Stimulated activated naive CD8-positive, alpha-beta T cell treated with anti-CD3 and anti-CD28 coated beads, Interleukin-15, amount 100 ng/mL, for 72 hours (primary cell): ENCODE data around the gene IGF2.
"Not testable (repeated sequence)": the region's sequence is repeated elsewhere in the genome, so short reads cannot be mapped to it uniquely, and the experiment has no call there.

ENCODE experiments used
- ATAC-seq: fragments of 150-1000 bp; cut with Tn5 transposase; 2 replicates; pipeline ENCODE4 v1.10.0; 2021; ENCODE audit warnings: mild to moderate bottlenecking, moderate library complexity
- DNase-seq, 2 donors: peaks; one replicate each; pipeline ENCODE4 v3.0.0; 2021 to 2022
- H3K27ac Mint-ChIP-seq, 2 donors: one replicate each; pipeline ENCODE4 v1.8.0; 2022; ENCODE audit warnings: mild to moderate bottlenecking in 2 of 2, mixed read lengths in 2 of 2, moderate library complexity in 2 of 2
- H3K27me3 Mint-ChIP-seq: one replicate; pipeline ENCODE4 v1.8.0; 2022; ENCODE audit warnings: mixed read lengths
- H3K4me1 Mint-ChIP-seq: one replicate; pipeline ENCODE4 v1.8.0; 2022; ENCODE audit warnings: mild to moderate bottlenecking, mixed read lengths
- H3K4me3 Mint-ChIP-seq, 2 donors: one replicate each; pipeline ENCODE4 v1.8.0; 2022; ENCODE audit warnings: mild to moderate bottlenecking in 2 of 2, mixed read lengths in 2 of 2, moderate library complexity in 1 of 2
- H3K9me3 Mint-ChIP-seq, 2 donors: one replicate each; pipeline ENCODE4 v1.8.0; 2022; ENCODE audit warnings: mixed read lengths in 2 of 2

The IGF2 gene, protein sequence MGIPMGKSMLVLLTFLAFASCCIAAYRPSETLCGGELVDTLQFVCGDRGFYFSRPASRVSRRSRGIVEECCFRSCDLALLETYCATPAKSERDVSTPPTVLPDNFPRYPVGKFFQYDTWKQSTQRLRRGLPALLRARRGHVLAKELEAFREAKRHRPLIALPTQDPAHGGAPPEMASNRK

DNA sequence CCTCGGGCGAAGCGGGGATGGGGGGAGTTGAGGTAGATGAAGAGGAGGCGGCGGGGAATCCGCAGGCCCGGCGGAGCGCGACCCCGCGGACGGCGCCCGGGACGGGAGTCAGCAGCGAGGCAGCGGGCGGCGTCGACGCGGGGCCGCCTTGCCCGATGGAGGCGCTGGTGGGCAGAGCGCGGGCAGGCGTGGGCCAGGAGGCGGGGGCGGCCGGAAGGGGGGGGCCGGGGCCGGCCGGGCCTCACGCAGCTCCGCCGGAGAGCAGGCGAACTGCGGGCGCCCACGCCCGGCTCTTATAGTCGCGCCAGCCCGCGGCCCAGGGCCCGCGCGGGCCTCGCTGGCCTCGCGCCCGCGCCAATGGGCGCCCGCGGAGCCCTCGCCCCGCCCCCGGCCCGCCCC, at the start of gene IGF2:
Gene IGF2 (minus strand): TSS at position 267 of the 399 bp plus-strand sequence. CDS start 3,866 bp downstream, outside the sequence.
- peaks cover 87% of the 10 kb centered on the region for H3K27me3 Mint-ChIP-seq
- no peak for ATAC-seq
- peaks cover 49% of the 10 kb centered on the region for H3K4me1 Mint-ChIP-seq
- no peaks in the 10 kb centered on the region for H3K9me3 Mint-ChIP-seq
- no peak for DNase-seq
- no peak within 1 kb of the TSS for H3K27ac Mint-ChIP-seq
- H3K4me3 Mint-ChIP-seq = peak within 1 kb of the TSS; percentile 79 to 80

DNA sequence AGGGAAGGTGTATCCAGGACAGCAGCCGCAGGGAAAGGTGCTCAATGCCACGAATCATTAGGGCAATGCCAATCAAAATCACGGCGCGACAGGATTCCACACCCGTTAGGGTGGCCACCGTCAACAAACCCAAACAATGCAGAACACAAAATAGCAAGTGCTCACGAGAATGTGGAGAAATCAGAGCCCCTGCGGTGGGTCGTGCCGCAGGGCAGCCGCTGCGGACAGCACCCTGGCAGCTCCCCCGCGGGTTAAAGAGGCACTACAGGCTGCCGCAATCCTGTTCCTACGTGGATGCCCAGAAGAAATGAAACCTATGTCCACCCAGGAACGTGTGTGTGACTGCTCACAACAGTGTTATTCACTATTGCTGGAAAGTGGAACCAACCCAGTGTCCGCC, 49.6 kb upstream of the IGF2 start:
- no peak overlapping the region for H3K4me3 Mint-ChIP-seq
- ATAC-seq = no peak
- H3K4me1 Mint-ChIP-seq = peaks cover 6% of the 10 kb centered on the region
- DNase-seq = no peak
- no peaks in the 10 kb centered on the region for H3K9me3 Mint-ChIP-seq
- H3K27ac Mint-ChIP-seq = no peak overlapping the region
- H3K27me3 Mint-ChIP-seq = peaks cover 16% of the 10 kb centered on the region

DNA sequence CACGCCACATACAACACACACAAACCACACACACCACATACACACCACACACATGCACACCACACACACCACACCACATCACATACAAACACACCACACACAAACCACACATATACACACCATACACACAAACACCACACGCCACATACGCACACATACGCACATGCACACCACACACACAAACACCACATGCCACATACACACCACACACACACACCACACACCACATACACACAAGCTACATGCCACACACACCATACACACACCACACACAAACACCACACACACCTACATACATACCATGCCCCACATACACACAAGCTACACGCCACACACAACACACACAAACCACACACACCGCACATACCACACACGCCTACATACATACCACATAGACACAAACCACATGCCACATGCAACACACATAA, 48.1 kb upstream of the IGF2 start:
- Mint-ChIP-seq H3K4me3 (no peak overlapping the region), H3K4me1 (peaks cover 6% of the 10 kb centered on the region), H3K27me3 (peaks cover 16% of the 10 kb centered on the region), H3K9me3 (no peaks in the 10 kb centered on the region), H3K27ac (no peak overlapping the region)
- no peak for ATAC-seq
- no peak for DNase-seq

DNA sequence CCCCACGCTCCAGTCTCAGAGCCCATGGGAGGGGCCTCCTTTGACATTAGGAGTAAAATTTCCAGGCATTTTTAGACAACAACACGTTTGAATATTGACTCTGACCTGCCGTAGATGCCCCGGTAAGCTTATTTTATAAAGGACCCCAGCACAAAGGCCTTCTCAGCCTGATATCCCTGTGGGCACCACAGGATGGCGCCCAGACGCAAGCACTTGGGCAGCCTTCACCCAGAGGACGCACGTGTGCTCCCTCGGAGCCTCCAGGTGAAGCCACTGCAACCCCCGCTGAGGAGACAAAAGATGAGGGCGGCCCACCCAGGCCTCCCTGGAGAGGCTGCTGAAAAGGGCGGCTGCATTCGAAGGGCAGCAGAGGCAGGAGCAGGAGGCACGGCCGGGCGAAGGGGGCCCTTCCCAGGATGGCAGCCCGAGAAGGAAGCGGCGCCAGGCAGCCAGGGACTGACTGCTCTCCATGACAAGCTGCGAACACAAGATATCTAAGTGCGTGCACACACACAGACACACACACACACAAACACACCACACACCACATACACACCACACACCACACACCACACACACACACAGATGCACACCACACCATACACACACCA, 47.6 kb upstream of the IGF2 start:
- Mint-ChIP-seq H3K4me1 (peaks cover 6% of the 10 kb centered on the region), H3K27ac (no peak overlapping the region), H3K27me3 (peaks cover 16% of the 10 kb centered on the region), H3K9me3 (no peaks in the 10 kb centered on the region), H3K4me3 (no peak overlapping the region)
- peak; percentile 81 for ATAC-seq
- DNase-seq = peak; percentile 49 to 57

DNA sequence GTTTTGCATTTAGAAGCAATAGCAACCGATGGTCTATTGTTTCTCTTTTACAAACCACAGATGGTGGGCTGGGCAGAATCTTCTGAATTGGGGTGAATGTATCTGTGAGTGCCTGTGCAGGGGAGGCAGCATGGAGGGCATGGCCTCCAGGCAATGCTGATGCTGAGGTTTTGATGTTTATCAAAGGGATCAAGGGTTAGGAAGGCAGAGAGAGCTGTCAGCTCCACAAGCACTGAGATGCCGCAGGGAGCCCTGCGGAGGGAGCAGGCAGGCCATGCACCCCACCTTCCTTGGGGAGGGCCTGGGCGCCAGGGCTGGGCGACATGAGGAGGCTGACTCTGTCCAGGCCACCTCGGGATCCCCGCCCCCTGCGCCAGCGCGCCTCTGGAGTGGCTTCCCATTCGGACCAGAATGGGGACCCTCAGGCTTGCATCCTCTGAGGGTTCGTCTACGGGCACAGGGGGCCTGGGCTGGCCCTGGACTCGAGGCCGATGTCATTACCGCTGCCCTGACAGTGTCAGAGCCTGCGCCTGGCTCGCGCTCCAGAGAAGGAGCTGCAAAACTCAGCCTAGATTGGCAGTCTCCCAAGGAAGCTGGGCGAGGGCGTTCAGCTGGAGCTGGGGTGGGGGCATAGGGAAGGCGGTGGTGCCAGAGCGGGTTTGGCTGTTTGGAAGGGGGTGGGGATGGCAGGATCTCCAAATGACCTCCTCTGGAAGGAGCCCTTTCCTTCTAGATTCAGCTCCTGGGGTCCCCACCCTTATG, 46.3 kb upstream of the IGF2 start:
- Mint-ChIP-seq H3K27ac (no peak overlapping the region), H3K4me1 (no peaks in the 10 kb centered on the region), H3K27me3 (peaks cover 8% of the 10 kb centered on the region), H3K9me3 (no peaks in the 10 kb centered on the region), H3K4me3 (no peak overlapping the region)
- ATAC-seq = no peak
- no peak for DNase-seq

DNA sequence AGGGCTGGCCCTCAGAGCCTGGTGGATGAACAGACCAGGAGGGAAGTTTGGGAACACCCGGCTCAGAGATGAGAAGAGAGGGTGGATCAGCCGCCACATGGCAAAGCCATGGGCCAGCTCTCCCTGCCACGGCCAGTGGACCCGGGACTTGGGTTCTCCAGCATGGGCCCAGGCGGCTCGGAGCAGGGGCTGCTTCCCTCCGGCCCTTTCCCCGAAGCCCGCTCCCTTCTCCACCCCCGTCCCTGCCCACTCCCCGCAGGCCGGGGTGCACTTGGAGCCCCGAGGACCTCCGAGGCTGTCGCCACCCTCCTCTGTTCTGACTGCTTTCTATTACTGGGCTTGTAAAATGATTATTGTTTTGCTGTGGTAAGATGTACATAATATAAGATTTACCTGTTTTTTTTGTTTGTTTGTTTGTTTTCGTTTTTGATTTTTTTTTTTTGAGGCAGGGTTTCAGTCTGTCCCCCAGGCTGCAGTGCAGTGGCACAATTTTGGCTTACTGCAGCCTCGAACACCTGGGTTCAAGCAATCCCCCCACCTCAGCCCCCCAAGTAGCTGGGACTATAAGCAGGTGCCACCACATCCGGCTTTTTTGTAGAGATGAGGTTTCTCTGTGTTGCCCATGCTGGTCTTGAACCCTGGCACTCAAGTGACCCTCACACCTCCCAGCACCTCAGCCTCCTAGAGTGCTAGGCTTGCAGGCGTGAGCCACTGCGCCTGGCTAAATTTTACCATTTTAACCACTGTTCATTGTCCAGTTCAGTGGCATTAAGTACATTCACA, 43.7 kb upstream of the IGF2 start:
- Mint-ChIP-seq H3K27me3 (peaks cover 8% of the 10 kb centered on the region), H3K4me3 (no peak overlapping the region), H3K4me1 (no peaks in the 10 kb centered on the region), H3K9me3 (no peaks in the 10 kb centered on the region), H3K27ac (no peak overlapping the region)
- no peak for ATAC-seq
- DNase-seq = no peak

DNA sequence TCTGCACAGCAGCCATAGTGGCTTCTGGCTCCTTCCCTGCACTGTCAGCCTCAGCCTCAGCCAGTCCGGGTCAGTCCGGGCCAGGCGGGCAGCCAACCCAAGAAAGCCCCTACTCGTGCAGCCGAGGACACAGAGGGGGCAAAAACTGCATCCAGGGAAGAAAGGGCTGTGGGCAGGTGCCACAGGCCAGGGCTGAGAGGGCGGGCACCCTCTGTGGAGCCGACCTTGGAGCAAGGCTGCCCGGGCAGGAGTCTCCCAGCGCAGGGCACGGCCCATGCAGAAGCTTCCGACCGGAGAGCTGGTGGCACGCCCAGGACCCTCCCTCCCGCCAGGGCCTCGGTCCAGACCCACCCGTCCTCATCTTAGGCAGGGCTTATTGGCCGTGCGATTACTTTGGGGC, 42.9 kb upstream of the IGF2 start:
- Mint-ChIP-seq H3K27ac (no peak overlapping the region), H3K27me3 (peaks cover 8% of the 10 kb centered on the region), H3K4me1 (no peaks in the 10 kb centered on the region), H3K9me3 (no peaks in the 10 kb centered on the region), H3K4me3 (no peak overlapping the region)
- ATAC-seq (no peak), DNase-seq (no peak)

DNA sequence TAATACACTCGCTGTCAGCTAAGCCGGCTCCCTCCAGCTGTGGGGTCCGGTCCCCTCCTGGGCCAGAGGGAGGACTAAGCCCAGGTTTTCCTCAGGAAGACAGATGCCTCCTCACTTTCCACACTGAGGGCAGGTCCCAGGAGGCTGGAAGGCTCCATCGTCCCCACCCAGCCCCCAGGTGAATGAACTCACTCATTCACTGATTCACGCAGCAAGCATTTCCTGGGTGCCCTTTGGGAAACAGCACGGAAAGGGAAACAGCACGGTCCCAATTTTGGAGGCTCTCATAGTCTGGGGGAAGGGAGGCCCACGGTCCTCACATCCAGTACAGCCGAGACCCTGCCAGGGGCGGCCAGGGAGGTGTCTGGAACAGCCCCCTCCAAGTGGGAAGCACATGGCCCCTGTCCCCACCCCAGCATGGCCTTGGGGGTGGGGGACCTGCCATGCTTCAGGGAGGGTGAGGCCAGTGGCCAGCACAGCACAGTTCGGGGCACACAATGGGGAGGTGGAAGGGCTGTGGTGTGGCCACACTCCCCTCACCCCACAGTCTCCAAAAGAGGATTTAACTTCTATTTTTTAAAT, 41.7 kb upstream of the IGF2 start:
- Mint-ChIP-seq H3K4me1 (no peaks in the 10 kb centered on the region), H3K4me3 (no peak overlapping the region), H3K27ac (no peak overlapping the region), H3K27me3 (peaks cover 8% of the 10 kb centered on the region), H3K9me3 (no peaks in the 10 kb centered on the region)
- DNase-seq (no peak), ATAC-seq (no peak)

DNA sequence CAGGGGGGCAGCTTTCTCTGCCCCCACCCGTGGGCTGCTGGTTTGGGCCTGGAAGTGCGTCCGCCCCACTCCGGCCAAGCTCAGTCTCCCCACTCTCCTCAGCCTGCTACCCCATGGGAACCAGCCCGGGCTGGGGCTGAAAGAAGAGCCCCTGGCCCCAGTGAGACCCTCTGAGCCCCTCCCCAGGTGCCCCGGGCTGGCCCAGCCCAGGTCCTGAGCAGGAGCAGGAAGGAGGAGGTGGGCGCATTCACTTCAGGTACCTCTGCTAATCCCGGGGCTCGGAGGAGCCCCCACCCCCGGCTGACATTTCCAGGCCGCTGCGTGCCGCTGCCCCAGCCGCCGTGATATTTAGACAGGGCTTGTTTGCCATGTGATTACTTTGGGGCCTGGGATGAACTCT, 41.2 kb upstream of the IGF2 start:
- Mint-ChIP-seq H3K4me1 (no peaks in the 10 kb centered on the region), H3K4me3 (no peak overlapping the region), H3K27me3 (peaks cover 8% of the 10 kb centered on the region), H3K27ac (no peak overlapping the region), H3K9me3 (no peaks in the 10 kb centered on the region)
- ATAC-seq (no peak), DNase-seq (no peak)

DNA sequence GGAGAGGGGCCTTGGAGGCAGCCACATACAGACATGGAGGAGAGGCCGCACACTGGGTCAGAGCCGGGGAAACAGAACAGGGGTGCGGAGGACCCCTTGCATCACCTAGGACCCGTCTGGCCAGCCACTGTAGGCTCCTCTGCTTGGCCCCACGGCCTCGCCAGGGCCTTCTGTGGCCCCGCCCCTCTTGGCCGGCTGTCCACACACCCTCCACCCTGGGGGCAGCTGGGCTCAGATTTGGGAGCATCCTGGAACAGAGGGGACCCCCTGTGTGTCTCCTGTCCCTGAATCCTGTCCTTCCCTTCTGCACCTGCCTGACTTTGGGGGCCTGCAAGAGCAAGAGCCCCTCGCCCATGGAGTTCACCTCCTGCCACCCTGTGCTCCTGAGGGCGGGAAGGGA, 40.3 kb upstream of the IGF2 start:
- Mint-ChIP-seq H3K4me1 (no peaks in the 10 kb centered on the region), H3K27ac (no peak overlapping the region), H3K27me3 (no peaks in the 10 kb centered on the region), H3K4me3 (no peak overlapping the region), H3K9me3 (no peaks in the 10 kb centered on the region)
- DNase-seq (no peak), ATAC-seq (no peak)

DNA sequence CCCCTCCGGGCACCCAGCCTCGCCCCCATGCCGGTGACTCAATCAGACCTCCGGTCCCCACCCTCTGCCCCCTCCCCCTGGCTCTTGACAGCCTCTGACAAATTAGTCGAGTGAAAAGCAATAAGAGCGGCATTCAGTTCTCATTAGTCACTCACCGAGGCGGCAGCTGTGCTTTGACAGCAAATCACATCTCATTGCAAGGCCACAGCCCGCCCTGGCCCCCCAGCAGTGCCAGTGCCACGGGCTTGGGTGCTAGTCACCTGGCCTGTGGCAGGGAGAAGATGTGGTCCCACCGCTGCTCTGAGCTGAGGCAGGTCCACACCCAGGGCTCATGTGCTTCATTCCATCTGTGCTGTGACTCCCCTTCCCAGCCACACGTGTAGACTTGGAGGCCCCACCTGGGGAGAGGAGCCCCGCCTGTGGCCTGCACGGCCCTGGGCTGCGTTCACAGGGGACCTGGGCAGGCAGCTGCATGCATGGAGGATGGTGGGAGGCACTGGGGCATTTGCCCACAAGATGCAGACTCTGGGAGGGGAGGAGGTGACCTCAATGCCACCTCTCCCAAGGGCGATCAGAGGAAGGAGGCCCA, 39.8 kb upstream of the IGF2 start:
- H3K4me1 Mint-ChIP-seq = no peaks in the 10 kb centered on the region
- no peak overlapping the region for H3K27ac Mint-ChIP-seq
- no peaks in the 10 kb centered on the region for H3K9me3 Mint-ChIP-seq
- DNase-seq = no peak
- H3K4me3 Mint-ChIP-seq = no peak overlapping the region
- no peaks in the 10 kb centered on the region for H3K27me3 Mint-ChIP-seq
- ATAC-seq = no peak

DNA sequence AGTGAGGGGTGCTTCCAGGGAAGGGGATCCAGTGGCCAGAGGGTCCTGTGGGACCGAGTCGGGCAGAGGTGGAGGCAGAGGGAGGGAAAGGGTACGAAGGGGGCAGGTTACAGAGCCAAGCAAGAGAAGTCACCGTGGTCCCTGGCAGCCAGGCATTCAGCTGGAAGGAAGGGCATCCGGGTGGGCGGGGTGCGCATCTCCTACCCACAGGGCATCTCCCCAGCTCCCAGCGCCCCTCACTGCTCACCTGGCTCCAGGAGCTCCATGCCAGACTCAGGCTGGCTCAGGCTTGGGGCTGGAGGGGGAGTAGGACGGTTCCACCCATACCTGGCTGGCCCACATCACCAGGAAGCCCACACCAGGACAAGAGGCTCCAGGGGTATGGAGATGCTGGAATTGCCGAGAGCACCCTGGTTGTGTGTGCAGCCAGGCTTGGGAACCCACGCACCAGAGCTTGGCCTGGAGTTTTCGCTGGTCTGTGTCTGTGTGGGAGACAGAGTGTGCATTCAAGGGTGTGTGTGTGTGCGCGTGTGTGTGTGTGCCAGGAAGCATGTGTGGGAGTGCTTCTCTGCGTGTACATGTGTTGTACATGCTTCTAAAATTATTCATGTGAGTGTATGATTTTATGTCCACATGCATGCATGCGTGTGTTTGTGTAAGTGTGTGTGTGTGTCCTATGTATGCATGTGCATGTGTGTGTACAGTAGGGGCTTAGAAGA, 39.0 kb upstream of the IGF2 start:
- not testable (repeated sequence) for ATAC-seq, DNase-seq, H3K4me3 Mint-ChIP-seq, H3K9me3 Mint-ChIP-seq, H3K4me1 Mint-ChIP-seq, H3K27ac Mint-ChIP-seq, H3K27me3 Mint-ChIP-seq

DNA sequence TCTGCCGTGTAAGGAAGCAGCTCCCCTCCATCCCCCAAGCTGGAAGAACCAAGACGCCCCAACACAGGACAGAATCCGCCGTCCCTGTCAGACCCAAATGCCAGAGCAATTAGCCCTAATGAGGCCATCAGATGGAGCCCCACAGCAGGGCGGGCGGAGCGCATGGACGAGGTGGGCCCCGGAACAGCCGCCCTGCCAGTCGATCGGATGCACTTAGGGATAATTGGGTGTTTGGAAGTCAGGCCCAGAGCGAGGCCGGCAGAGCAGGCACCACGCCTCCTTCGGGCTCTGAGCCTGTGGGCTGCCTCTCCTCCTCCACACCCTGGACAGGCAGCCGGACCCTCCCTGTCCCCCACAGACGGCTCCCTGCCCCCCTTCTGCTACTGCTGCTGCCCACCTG, 37.9 kb upstream of the IGF2 start:
- no peaks in the 10 kb centered on the region for H3K9me3 Mint-ChIP-seq

DNA sequence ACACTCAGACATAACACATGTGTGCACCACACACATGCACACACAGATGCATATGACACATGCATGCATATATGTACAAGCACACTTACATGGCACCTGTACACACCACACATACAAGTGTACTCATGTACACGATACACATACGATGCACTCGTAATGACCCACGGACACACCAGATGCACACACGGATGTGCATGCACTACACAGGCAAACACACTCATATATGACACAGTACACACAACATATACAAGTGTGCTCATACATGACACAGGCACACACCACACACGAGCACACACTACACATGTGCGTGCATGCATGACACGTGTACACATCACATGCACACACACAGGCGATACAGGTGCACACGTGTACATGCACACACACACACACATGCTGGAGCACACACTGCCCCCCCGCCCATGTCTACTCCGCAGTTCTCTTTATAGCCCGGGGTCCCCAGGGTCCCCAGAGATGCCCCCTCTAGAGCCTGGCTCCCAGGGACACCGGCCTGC, 37.3 kb upstream of the IGF2 start:
- ATAC-seq (no peak), DNase-seq (no peak)
- Mint-ChIP-seq H3K27ac (no peak overlapping the region), H3K4me1 (no peaks in the 10 kb centered on the region), H3K9me3 (no peaks in the 10 kb centered on the region), H3K27me3 (no peaks in the 10 kb centered on the region), H3K4me3 (no peak overlapping the region)

More for the DNA sequence above, 37.9 kb upstream of the IGF2 start:
- Mint-ChIP-seq H3K27me3 (no peaks in the 10 kb centered on the region), H3K4me3 (no peak overlapping the region), H3K27ac (no peak overlapping the region), H3K4me1 (no peaks in the 10 kb centered on the region)
- no peak for ATAC-seq
- no peak for DNase-seq
